Islet precursor cell (in vitro differentiated cells): Measurements from ENCODE around the gene GALR1.

ENCODE experiments used
- DNase-seq: peaks from one replicate; pipeline ENCODE4 v3.0.0-alpha.2; 2018

Gene GALR1

GRCh38 chr18:77321823-77322805, 72.5 kb downstream of the GALR1 start:
- DNase-seq = no peak

GRCh38 chr18:77323640-77324299, 74.1 kb downstream of the GALR1 start:
- DNase-seq = no peak
